ENCODE results near the gene ACTL10.
"Not testable (repeated sequence)": the region's sequence is repeated elsewhere in the genome, so short reads cannot be mapped to it uniquely, and the experiment has no call there.

- not testable (repeated sequence) for TF ChIP-seq CTCF (conservative IDR thresholded peaks at IDR 0.05); ZFX (IDR thresholded peaks at IDR 0.05)
Observed at GRCh38 chr20:33646959-33647602, 19.7 kb upstream of the ACTL10 start.

Measured in C4-2B (cell line).